ENCODE results near the gene AK3. TPM values are rescaled to one million over a fixed set of nuclear protein-coding genes. Genes with fewer than 3 reads are reported as not detected.

AK3 gene
- polyA plus RNA-seq = 25.7 and 35.6 TPM in 2 replicates

DNA sequence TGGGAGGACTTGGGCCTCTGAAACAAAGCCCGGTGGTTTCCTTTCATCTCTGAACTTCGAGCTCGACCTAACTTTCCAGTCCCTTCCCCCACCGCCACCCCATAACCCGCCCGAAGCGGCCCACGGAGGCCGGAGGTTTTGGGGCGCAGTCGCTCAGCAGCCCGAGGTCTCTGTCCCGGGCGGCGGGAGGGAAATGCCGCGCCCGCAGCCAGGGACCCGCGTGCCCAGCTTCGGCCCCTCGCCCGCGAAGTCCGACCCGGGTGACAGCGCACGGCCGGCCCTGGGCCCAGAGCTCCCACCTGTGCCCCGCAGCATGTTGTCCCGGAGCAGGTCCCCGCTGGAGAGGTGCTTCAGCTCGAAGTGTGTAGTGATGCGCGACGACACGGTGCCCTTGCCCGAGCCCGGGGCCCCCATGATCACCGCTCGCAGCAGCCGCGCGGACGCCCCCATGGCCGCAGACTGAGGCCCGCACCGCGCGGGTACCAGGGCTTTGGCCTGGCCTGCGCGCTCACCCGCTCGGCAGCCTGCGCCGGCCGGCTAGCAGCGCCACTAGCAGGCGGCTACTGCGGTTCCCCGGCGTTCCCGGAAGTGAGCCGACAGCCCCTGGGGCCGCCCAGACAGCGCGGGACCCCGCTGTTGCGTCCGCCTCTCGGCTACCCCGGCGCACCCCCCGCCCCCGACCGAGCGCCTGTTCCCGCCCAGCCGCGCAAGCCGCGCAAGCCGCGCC lies at the start of gene AK3:
AK3 (minus strand) TSS at position 565 of the 727 bp plus-strand sequence; CDS start at position 450, 115 bp downstream.

DNA sequence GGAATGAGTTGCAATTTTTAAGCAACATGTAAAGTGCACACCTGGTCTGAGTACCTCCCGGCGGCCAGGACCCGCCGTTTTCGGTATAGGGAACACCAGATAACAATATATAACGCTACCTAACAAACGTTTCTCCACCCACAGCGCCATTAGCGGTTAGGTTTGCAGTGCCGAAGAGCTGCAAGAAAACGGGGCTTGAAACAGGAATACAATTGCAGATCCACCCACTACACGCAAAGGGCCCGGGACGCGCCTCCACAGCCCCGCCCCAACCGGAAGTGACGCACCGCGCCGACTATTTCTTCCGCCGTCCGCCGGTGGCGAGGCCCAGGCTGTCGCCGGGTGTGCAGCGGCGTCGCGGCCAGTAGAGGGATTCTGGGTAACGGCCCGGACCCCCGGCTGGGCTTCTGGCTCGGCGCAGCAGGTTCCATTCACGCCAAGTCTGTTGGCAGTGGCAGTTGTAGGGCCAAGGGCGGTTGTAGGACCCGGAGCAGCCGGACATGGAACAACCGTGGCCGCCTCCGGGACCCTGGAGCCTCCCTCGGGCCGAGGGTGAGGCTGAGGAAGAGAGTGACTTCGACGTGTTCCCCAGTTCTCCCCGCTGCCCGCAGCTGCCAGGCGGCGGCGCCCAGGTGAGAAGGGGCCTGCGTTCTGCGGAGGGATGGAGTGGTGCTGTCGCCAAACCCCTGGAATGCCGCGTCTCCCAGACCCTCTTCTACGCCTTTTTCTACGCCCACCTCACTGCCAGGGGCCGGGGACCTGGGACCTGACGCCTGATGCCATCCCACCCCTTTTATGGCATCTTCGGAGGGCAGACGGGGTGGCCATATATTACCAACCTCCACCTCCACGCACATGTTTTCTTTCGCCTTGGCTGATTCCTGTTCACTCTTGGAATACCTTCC lies 61.5 kb downstream of the AK3 start, which contains the start of gene CDC37L1:
CDC37L1 (plus strand) TSS at position 302 of the 905 bp plus-strand sequence; CDS start at position 501, 199 bp downstream.

DNA sequence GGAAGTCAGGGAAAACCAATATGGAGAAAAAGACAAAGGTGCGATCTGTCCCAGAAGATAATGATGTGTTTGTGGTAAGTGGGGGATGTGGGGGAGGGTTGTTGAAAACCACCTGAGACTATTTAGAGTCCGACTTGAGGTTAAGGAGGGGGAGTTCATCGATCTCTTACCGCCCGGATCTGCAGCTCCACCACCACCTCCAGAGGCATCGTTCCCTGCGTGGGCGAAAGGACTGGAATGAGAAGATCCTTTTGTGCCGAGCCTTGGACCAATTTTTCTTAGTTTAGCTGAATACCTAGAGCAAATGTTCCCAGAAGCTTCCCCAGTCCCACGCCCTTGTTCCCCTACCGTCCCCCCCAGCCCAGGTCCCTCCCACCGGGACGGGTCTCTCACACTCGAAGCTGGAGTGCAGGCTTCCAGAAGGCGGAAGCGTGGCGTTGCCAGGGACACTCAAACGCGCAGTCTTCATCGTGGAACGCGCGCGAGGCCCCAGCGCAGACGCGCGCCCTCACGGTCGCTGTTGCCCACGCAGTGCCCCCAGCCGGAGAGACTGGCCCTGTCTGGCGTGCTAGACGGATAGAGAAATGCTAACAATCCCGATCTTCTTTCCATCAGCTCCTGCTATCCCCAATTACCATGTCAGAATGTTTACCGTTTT lies 74.8 kb downstream of the AK3 start, which contains the start of gene SPATA6L:
SPATA6L (minus strand) TSS at position 439 of the 658 bp plus-strand sequence; CDS start at position 209, 230 bp downstream.

DNA sequence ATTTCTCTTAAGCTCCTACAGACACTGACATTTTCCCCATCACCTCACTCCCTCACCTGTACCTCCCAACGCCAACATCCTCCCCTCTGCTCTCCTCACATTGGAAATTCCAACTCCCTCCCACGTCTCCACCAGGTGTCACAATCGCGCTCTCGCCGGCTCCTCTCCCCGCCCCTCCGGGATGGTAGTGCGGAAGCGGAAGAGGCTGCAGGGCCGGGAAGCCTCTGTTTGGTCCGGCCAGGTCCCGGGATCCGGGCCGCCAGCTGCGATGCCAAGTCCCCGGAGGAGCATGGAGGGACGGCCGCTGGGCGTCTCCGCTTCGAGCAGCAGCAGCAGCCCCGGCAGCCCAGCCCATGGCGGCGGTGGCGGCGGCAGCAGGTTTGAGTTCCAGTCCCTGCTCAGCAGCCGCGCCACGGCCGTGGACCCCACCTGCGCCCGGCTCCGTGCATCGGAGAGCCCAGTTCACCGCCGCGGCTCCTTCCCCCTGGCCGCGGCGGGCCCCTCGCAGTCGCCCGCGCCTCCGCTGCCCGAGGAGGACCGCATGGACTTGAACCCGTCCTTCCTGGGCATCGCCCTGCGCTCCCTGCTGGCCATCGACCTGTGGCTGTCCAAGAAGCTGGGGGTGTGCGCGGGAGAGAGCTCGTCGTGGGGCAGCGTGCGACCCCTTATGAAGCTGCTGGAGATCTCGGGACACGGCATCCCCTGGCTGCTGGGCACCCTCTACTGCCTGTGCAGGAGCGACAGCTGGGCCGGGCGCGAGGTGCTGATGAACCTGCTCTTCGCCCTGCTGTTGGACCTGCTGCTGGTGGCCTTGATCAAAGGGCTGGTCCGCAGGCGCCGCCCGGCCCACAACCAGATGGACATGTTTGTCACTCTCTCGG lies 78.7 kb downstream of the AK3 start, which contains the start of gene PLPP6:
PLPP6 (plus strand) TSS at position 187 of the 881 bp plus-strand sequence; CDS start at position 269, 82 bp downstream.

Other genes starting within 250 kb of the AK3 start
- gene PLPP6, start 78.9 kb downstream of the AK3 start, polyA plus RNA-seq = 45.8 and 46.2 TPM in 2 replicates
- 0.65 and 3.5 TPM in 2 replicates for gene SPATA6L, start 74.7 kb downstream of the AK3 start, polyA plus RNA-seq
- gene CDC37L1, start 61.6 kb downstream of the AK3 start, polyA plus RNA-seq = 35.0 and 35.7 TPM in 2 replicates
- 5.4 and 7.9 TPM in 2 replicates for gene RCL1, start 51.7 kb upstream of the AK3 start, polyA plus RNA-seq
- gene JAK2, start 244.1 kb upstream of the AK3 start, polyA plus RNA-seq = 4.8 and 15.3 TPM in 2 replicates

All from Purkinje cell (primary cell).